ENCODE data around the gene RELN.

RELN gene

GRCh38 chr7:103698064-103698463, 291.4 kb downstream of the RELN start:
- no peak for DNase-seq (ENCODE audit: low read depth, low spot score)
- no peak overlapping the region for H3K27ac ChIP-seq

- DNase-seq (ENCODE audit: low read depth, low spot score): no peak
- no peak overlapping the region for H3K27ac ChIP-seq
These were observed 293.9 kb downstream of the RELN start for GRCh38 chr7:103695521-103695920.

GRCh38 chr7:103694304-103694703, 295.2 kb downstream of the RELN start:
- no peak for DNase-seq (ENCODE audit: low read depth, low spot score)
- H3K27ac ChIP-seq: no peak overlapping the region

- H3K27ac ChIP-seq: no peak overlapping the region
- peak; percentile 5 for DNase-seq (ENCODE audit: low read depth, low spot score)
These were observed 298.2 kb downstream of the RELN start for GRCh38 chr7:103691291-103691690.

- H3K27ac ChIP-seq: no peak overlapping the region
These were observed 299.1 kb downstream of the RELN start for GRCh38 chr7:103690242-103690974.

GRCh38 chr7:103689255-103689654, 300.2 kb downstream of the RELN start:
- H3K27ac ChIP-seq: no peak overlapping the region
- no peak for DNase-seq (ENCODE audit: low read depth, low spot score)

More at GRCh38 chr7:103690242-103690974, 299.1 kb downstream of the RELN start:
- no peak for DNase-seq (ENCODE audit: low read depth, low spot score)

GRCh38 chr7:103687951-103688350, 301.5 kb downstream of the RELN start:
- no peak for DNase-seq (ENCODE audit: low read depth, low spot score)
- H3K27ac ChIP-seq: no peak overlapping the region

GRCh38 chr7:103687272-103687671, 302.2 kb downstream of the RELN start:
- H3K27ac ChIP-seq: no peak overlapping the region
- DNase-seq (ENCODE audit: low read depth, low spot score): no peak

- DNase-seq (ENCODE audit: low read depth, low spot score): no peak
- no peak overlapping the region for H3K27ac ChIP-seq
These were observed 302.7 kb downstream of the RELN start for GRCh38 chr7:103686763-103687162.

GRCh38 chr7:103686064-103686463, 303.4 kb downstream of the RELN start:
- no peak overlapping the region for H3K27ac ChIP-seq
- no peak for DNase-seq (ENCODE audit: low read depth, low spot score)

- no peak for DNase-seq (ENCODE audit: low read depth, low spot score)
- H3K27ac ChIP-seq: no peak overlapping the region
These were observed 303.8 kb downstream of the RELN start for GRCh38 chr7:103685646-103686045.

GRCh38 chr7:103683348-103683747, 306.1 kb downstream of the RELN start:
- no peak for DNase-seq (ENCODE audit: low read depth, low spot score)
- no peak overlapping the region for H3K27ac ChIP-seq

GRCh38 chr7:103680161-103681144, 309.0 kb downstream of the RELN start:
- no peak for DNase-seq (ENCODE audit: low read depth, low spot score)
- no peak overlapping the region for H3K27ac ChIP-seq

- DNase-seq (ENCODE audit: low read depth, low spot score): no peak
- H3K27ac ChIP-seq: no peak overlapping the region
These were observed 310.0 kb downstream of the RELN start for GRCh38 chr7:103679151-103680132.

- DNase-seq (ENCODE audit: low read depth, low spot score): no peak
- H3K27ac ChIP-seq: no peak overlapping the region
These were observed 321.0 kb downstream of the RELN start for GRCh38 chr7:103668279-103668941.

- no peak for DNase-seq (ENCODE audit: low read depth, low spot score)
These were observed 323.1 kb downstream of the RELN start for GRCh38 chr7:103666326-103666725.

GRCh38 chr7:103664577-103664976, 324.9 kb downstream of the RELN start:
- DNase-seq (ENCODE audit: low read depth, low spot score): no peak
- no peak overlapping the region for H3K27ac ChIP-seq

More at GRCh38 chr7:103666326-103666725, 323.1 kb downstream of the RELN start:
- H3K27ac ChIP-seq: no peak overlapping the region

- H3K27ac ChIP-seq: peak overlapping the region; percentile 67
- DNase-seq (ENCODE audit: low read depth, low spot score): peak; percentile 66
These were observed 328.7 kb downstream of the RELN start for GRCh38 chr7:103660455-103661371.

All from epithelial cell of prostate (primary cell).